Measurements from ENCODE around the gene EHD4.
A peak's percentile ranks its signal among the peaks of the same experiment; 100 is the strongest.

EHD4 gene

DNA sequence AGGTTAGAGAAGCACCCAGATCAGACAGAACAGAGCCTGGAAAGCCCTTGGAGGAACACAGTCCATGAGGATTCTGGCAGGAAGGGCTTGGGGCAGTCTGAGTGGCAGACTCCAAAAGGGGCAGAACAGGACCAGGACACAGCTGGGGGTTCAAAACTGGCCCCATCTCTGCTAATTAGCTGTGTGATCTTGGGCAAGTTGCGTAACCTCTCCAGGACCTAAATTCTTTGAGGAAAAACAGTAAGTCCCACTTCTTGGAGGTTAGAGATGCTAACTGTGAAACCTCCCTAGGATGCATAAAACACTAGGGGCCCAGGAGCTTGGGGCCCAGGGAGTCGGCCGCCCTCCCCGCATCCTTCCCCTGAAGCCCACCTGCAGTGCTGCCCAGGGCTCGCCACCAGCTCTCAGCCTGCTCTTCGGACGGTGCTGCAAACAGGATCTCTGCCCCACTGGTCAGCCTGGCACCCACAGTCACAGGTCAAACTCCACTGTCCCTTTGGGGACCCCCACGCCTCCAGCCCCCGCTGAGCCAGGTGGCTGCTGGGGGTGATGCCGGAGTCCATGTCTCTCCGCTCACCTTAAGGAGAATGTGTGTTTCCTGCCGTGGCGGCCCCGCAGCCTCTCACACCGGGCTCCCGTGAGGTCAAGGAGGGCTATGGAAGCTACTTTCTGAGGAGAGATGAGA is 121.7 kb downstream of the EHD4 start:
- TF ChIP-seq, protein P1, sequence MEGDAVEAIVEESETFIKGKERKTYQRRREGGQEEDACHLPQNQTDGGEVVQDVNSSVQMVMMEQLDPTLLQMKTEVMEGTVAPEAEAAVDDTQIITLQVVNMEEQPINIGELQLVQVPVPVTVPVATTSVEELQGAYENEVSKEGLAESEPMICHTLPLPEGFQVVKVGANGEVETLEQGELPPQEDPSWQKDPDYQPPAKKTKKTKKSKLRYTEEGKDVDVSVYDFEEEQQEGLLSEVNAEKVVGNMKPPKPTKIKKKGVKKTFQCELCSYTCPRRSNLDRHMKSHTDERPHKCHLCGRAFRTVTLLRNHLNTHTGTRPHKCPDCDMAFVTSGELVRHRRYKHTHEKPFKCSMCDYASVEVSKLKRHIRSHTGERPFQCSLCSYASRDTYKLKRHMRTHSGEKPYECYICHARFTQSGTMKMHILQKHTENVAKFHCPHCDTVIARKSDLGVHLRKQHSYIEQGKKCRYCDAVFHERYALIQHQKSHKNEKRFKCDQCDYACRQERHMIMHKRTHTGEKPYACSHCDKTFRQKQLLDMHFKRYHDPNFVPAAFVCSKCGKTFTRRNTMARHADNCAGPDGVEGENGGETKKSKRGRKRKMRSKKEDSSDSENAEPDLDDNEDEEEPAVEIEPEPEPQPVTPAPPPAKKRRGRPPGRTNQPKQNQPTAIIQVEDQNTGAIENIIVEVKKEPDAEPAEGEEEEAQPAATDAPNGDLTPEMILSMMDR (IDR thresholded peaks at IDR 0.05), result no peak
- Mint-ChIP-seq H3K4me3 (no peak overlapping the region), H3K9me3 (no peaks in the 10 kb centered on the region), H3K4me1 (peaks cover 35% of the 10 kb centered on the region), H3K36me3 (ENCODE audit: low read depth) (peaks cover 6% of the 10 kb centered on the region), H3K27ac (peak overlapping the region; percentile 61), H3K27me3 (ENCODE audit: low read depth, poor library complexity) (no peaks in the 10 kb centered on the region)
- no peak for DNase-seq

DNA sequence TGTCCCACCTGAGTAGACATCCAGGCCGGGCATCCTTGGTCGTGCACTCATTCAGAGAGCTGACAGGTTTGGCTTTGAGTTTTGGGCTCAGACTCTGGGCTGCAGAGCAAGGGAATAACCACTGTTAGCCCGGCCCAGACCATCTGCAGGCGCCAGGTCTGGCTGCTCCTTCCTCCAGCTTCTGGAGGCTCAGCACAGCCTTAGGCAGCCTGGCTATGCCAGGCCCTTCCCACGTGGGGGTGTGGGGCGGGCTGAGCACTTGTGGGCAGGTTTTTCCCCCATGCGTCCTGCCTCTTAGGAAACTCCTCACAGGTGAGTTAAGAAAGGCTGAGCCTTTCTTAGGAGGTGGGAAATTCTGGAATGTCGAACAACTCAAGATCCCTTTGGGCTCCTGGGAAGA is 122.5 kb downstream of the EHD4 start:
- no peak overlapping the region for H3K27ac Mint-ChIP-seq
- TF ChIP-seq, protein P1 (IDR thresholded peaks at IDR 0.05), result no peak
- peaks cover 27% of the 10 kb centered on the region for H3K4me1 Mint-ChIP-seq
- H3K36me3 Mint-ChIP-seq (ENCODE audit: low read depth), result peaks cover 6% of the 10 kb centered on the region
- H3K27me3 Mint-ChIP-seq (ENCODE audit: low read depth, poor library complexity), result no peaks in the 10 kb centered on the region
- H3K4me3 Mint-ChIP-seq, result no peak overlapping the region
- DNase-seq, result no peak
- no peaks in the 10 kb centered on the region for H3K9me3 Mint-ChIP-seq

DNA sequence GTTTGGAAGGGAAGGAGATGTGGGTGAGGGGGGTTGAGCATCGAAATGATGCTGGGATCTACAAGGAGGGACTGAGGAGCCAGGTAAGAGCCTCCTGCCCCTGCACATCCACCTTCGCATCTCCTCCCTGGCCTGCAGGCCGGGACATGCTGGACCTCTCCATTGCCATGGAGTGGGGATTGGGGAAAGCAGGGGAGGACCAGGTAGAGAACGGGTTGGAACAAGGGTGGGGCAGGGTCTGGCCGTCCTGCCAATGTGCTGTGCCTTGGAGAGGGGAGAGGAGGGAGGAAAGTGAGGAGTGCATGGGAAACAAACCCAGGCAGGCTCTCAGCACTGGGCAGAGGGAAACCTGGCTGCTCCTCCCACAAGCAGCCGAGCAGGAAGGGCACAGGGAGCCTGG is 123.2 kb downstream of the EHD4 start:
- Mint-ChIP-seq H3K9me3 (no peaks in the 10 kb centered on the region), H3K4me3 (no peak overlapping the region)

DNA sequence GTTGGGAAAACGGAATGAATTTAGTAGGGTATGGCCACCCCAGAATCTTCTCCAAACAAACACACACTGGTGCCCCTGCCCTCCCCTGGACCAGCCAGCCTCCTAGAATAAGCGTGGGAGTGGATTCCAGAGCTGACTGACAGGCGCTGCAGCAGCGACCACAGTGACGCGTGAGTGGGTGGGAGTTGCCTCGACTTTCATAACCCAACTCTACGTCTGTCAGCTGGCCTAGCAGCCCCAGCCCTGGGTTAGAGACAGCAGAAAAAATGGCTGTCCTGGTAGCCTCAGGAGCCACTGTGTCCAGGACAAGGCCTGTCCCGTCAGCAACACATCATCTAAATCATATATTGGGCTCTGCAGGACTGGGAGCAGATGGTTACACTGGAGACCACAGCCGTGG is 123.7 kb downstream of the EHD4 start:
- Mint-ChIP-seq H3K4me3 (no peak overlapping the region), H3K27ac (no peak overlapping the region), H3K9me3 (no peaks in the 10 kb centered on the region), H3K4me1 (peaks cover 18% of the 10 kb centered on the region), H3K36me3 (ENCODE audit: low read depth) (peaks cover 6% of the 10 kb centered on the region), H3K27me3 (ENCODE audit: low read depth, poor library complexity) (no peaks in the 10 kb centered on the region)
- TF ChIP-seq, protein P1 (IDR thresholded peaks at IDR 0.05), result no peak
- DNase-seq, result no peak

More for the DNA sequence above, 123.2 kb downstream of the EHD4 start:
- TF ChIP-seq, protein P1 (IDR thresholded peaks at IDR 0.05), result no peak
- H3K27ac Mint-ChIP-seq, result peak overlapping the region; percentile 59
- peaks cover 6% of the 10 kb centered on the region for H3K36me3 Mint-ChIP-seq (ENCODE audit: low read depth)
- H3K4me1 Mint-ChIP-seq, result peaks cover 23% of the 10 kb centered on the region
- no peaks in the 10 kb centered on the region for H3K27me3 Mint-ChIP-seq (ENCODE audit: low read depth, poor library complexity)
- DNase-seq, result no peak

DNA sequence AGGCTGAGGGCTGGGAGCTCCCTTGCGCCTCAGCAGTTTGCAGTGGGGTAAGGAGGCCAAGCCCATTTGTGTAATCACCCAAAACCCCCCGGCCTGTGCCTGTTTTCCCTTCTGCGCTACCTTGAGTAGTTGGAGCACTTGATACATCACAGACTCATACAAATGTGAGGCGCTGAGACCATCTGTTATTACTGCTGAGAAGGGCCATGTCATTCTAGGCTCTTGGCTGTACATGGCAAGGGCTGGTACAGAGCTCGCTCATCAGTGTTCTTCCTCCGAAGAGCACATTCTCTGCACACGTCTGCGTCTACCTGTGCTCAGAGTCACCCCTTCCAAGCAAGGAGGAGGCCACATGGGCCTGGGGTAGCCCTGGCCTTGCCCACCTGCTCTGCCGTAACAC is 124.4 kb downstream of the EHD4 start:
- H3K4me1 Mint-ChIP-seq, result peaks cover 15% of the 10 kb centered on the region
- H3K9me3 Mint-ChIP-seq, result no peaks in the 10 kb centered on the region
- no peak for DNase-seq
- H3K27me3 Mint-ChIP-seq (ENCODE audit: low read depth, poor library complexity), result no peaks in the 10 kb centered on the region
- TF ChIP-seq, protein P1 (IDR thresholded peaks at IDR 0.05), result no peak
- no peak overlapping the region for H3K27ac Mint-ChIP-seq
- no peak overlapping the region for H3K4me3 Mint-ChIP-seq
- peaks cover 6% of the 10 kb centered on the region for H3K36me3 Mint-ChIP-seq (ENCODE audit: low read depth)

DNA sequence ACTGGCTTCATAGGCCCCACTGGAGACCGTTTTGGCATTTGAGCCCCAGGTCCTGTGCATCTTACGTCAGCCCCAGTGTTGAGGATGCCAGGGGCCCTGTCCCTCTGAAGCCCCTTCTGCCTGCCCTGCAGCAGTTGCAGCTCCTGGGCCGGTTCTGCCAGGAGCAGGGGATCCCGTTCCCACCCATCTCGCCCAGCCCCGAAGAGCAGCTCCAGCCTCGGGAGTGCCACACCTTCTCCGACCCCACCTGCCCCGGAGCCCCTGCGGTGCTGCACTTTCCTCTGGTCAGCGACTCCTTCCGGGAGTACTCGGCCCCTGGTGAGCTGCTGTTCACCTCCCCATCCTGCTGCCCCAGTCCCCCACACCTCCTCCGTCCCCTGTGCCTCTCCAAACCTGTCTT is 125.2 kb downstream of the EHD4 start:
- H3K9me3 Mint-ChIP-seq, result no peaks in the 10 kb centered on the region
- TF ChIP-seq, protein P1 (IDR thresholded peaks at IDR 0.05), result no peak
- DNase-seq, result no peak

More for the DNA sequence above, 125.2 kb downstream of the EHD4 start:
- Mint-ChIP-seq H3K27me3 (ENCODE audit: low read depth, poor library complexity) (no peaks in the 10 kb centered on the region), H3K36me3 (ENCODE audit: low read depth) (peaks cover 6% of the 10 kb centered on the region), H3K4me1 (peaks cover 15% of the 10 kb centered on the region), H3K4me3 (no peak overlapping the region), H3K27ac (no peak overlapping the region)
